HG02571 (cell line): ENCODE measurements around the gene LDLR.
"Not testable (repeated sequence)": the region's sequence is repeated elsewhere in the genome, so short reads cannot be mapped to it uniquely, and the experiment has no call there.

Experiments used
- ATAC-seq: cut with Tn5 transposase; IDR thresholded peaks from one replicate; pipeline ENCODE4 v1.9.1; 2021; ENCODE audit warnings: mild to moderate bottlenecking, moderate library complexity; ENCODE audit not compliant: unreplicated experiment

Gene LDLR

DNA sequence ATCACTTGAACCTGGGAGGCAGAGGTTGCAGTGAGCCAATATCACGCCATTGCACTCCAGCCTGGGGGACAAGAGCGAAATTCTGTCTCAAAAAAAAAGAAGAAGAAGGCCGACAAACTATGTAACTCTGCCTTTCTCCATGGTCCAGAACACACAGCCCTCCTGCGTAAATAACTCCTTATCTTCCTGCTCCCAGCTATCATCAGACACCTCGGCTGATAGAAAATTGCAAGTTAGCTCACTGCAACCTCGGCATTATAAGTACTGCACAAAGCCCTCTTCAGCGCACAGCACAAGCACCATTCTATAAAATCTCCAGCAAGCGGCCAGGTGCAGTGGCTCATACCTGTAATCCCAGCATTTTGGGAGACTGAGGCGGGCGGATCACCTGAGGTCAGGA, 14.4 kb downstream of the LDLR start:
- ATAC-seq, result not testable (repeated sequence)

GRCh38 chr19:11105014-11105636, 15.9 kb downstream of the LDLR start:
- ATAC-seq, result no peak

- ATAC-seq, result no peak
Measured at GRCh38 chr19:11106477-11106876, 17.2 kb downstream of the LDLR start.

DNA sequence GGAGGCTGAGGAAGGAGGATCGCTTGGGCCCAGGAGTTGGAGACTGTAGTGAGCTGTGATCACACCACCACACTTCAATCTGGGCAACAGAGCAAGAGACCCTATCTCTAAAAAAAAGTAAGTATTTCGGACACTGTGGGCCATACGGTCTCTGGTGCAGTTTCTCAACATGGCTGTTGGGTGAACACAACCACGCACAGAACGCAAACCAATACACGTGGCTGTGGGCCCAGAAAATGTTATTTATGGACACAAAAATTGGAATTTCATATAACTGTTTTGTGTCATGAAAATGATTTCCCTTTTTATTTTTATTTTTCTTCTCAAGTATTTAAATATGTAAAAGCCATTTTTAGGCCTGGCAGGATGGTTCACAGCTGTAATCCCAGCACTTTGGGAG, 19.5 kb downstream of the LDLR start:
- ATAC-seq, result no peak

GRCh38 chr19:11111117-11111770, 22.0 kb downstream of the LDLR start:
- ATAC-seq, result no peak

DNA sequence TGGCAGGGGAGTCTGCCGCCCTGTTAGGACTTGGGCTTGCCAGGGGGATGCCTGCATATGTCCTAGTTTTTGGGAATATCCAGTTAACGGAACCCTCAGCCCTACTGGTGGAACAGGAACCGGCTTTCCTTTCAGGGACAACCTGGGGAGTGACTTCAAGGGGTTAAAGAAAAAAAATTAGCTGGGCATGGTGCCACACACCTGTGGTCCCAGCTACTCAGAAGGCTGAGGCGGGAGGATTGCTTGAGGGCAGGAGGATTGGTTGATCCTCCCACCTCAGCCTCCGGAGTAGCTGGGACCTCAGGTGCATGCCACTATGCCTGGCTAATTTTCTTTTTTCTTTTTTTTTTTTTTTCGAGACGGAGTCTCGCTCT, 22.5 kb downstream of the LDLR start:
- ATAC-seq, result no peak

DNA sequence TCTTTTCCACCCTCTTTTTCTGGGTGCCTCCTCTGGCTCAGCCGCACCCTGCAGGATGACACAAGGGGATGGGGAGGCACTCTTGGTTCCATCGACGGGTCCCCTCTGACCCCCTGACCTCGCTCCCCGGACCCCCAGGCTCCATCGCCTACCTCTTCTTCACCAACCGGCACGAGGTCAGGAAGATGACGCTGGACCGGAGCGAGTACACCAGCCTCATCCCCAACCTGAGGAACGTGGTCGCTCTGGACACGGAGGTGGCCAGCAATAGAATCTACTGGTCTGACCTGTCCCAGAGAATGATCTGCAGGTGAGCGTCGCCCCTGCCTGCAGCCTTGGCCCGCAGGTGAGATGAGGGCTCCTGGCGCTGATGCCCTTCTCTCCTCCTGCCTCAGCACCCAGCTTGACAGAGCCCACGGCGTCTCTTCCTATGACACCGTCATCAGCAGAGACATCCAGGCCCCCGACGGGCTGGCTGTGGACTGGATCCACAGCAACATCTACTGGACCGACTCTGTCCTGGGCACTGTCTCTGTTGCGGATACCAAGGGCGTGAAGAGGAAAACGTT, 24.0 kb downstream of the LDLR start:
- ATAC-seq, result no peak

GRCh38 chr19:11115042-11115441, 25.8 kb downstream of the LDLR start:
- ATAC-seq, result no peak

DNA sequence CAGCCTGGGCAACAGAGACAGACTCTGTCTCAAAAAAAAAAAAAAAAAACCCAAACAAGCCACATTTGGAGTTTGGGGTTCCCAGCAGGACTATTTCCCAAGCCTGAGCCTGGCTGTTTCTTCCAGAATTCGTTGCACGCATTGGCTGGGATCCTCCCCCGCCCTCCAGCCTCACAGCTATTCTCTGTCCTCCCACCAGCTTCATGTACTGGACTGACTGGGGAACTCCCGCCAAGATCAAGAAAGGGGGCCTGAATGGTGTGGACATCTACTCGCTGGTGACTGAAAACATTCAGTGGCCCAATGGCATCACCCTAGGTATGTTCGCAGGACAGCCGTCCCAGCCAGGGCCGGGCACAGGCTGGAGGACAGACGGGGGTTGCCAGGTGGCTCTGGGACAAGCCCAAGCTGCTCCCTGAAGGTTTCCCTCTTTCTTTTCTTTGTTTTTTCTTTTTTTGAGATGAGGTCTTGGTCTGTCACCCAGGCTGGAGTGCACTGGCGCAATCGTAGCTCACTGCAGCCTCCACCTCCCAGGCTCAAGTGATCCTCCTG, 26.7 kb downstream of the LDLR start:
- no peak for ATAC-seq

- ATAC-seq, result no peak
Measured at GRCh38 chr19:11116507-11116906, 27.2 kb downstream of the LDLR start.

DNA sequence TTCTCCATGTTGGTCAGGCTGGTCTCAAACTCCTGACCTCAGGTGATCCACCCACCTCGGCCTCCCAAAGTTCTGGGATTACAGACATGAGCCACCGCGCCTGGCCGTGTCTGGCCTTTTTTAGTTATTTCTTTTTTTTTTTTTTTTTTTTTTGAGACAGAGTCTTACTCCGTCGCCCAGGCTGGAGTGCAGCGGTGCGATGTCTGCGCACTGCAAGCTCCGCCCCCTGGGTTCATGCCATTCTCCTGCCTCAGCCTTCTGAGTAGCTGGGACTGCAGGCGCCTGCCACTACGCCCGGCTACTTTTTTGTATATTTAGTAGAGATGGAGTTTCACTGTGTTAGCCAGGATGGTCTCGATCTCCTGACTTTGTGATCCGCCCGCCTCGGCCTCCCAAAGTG, 32.7 kb downstream of the LDLR start:
- not testable (repeated sequence) for ATAC-seq

DNA sequence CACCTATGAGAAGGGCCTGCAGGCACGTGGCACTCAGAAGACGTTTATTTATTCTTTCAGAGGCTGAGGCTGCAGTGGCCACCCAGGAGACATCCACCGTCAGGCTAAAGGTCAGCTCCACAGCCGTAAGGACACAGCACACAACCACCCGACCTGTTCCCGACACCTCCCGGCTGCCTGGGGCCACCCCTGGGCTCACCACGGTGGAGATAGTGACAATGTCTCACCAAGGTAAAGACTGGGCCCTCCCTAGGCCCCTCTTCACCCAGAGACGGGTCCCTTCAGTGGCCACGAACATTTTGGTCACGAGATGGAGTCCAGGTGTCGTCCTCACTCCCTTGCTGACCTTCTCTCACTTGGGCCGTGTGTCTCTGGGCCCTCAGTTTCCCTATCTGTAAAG, 33.9 kb downstream of the LDLR start:
- ATAC-seq, result no peak

DNA sequence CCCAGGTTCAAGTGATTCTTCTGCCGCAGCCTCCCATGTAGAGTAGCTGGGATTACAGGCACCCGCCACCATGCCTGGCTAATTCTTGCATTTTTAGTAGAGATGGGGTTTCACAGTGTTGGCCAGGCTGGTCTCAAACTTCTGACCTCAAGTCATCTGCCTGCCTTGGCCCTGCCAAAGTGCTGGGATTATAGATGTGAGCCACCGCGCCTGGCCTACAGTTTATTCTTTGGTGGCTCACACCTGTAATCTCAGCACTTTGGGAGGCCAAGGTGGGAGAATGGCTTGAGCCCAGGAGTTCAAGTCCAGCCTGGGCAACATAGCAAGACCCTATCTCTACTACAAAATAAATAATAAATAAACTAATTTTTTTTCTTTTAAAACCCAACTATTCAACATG, 34.9 kb downstream of the LDLR start:
- ATAC-seq, result not testable (repeated sequence)

GRCh38 chr19:11125994-11126685, 36.9 kb downstream of the LDLR start:
- ATAC-seq, result no peak

- no peak for ATAC-seq
Measured at GRCh38 chr19:11127905-11128304, 38.6 kb downstream of the LDLR start.

DNA sequence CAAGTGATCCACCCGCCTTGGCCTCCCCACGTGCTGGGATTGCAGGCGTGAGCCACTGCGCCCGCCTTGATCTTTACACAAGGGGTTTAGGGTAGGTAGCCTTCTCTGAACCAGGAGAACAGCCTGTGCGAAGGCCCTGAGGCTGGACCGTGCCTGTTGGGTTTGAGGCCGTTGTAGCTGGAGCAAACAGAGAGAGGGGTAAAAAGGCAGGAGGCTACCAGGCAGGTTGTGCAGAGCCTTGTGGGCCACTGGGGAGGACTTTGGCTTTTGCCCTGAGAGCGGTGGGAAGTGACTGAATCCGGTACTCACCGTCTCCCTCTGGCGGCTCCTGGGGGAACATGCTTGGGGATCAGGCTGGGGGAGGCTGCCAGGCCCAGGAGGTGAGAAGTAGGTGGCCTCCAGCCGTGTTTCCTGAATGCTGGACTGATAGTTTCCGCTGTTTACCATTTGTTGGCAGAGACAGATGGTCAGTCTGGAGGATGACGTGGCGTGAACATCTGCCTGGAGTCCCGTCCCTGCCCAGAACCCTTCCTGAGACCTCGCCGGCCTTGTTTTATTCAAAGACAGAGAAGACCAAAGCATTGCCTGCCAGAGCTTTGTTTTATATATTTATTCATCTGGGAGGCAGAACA, 41.7 kb downstream of the LDLR start:
- ATAC-seq, result no peak

GRCh38 chr19:11131471-11131870, 42.2 kb downstream of the LDLR start:
- ATAC-seq, result no peak

- ATAC-seq, result no peak
Measured at GRCh38 chr19:11136400-11137101, 47.3 kb downstream of the LDLR start.

GRCh38 chr19:11137542-11138384, 48.5 kb downstream of the LDLR start:
- ATAC-seq, result no peak
